C4-2B (cell line): ENCODE data around the gene AP1G2.

Experiments
- ZFX ChIP-seq: fragments of 450-650 bp; IDR thresholded peaks from 2 replicates; pipeline ENCODE4 v1.6.1; 2017
- TF ChIP-seq, protein P1 (sequence below): fragments of 450-650 bp; conservative IDR thresholded peaks from 2 replicates; pipeline ENCODE4 v1.5.1; 2017; ENCODE audit warnings: mild to moderate bottlenecking

GRCh38 chr14:23573384-23574015 is 5.9 kb upstream of the AP1G2 start:
- TF ChIP-seq, protein P1, sequence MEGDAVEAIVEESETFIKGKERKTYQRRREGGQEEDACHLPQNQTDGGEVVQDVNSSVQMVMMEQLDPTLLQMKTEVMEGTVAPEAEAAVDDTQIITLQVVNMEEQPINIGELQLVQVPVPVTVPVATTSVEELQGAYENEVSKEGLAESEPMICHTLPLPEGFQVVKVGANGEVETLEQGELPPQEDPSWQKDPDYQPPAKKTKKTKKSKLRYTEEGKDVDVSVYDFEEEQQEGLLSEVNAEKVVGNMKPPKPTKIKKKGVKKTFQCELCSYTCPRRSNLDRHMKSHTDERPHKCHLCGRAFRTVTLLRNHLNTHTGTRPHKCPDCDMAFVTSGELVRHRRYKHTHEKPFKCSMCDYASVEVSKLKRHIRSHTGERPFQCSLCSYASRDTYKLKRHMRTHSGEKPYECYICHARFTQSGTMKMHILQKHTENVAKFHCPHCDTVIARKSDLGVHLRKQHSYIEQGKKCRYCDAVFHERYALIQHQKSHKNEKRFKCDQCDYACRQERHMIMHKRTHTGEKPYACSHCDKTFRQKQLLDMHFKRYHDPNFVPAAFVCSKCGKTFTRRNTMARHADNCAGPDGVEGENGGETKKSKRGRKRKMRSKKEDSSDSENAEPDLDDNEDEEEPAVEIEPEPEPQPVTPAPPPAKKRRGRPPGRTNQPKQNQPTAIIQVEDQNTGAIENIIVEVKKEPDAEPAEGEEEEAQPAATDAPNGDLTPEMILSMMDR = no peak
- no peak for TF ChIP-seq ZFX
